Adrenal gland (tissue), 5 donors: ENCODE measurements around the gene GABPB2.

ENCODE experiments used
- POLR2A ChIP-seq, 2 donors: fragments of 450-650 bp; IDR thresholded peaks; one replicate each; pipeline ENCODE4 v1.6.1; 2017; ENCODE audit warnings: antibody characterized with exemption in 2 of 2, mild to moderate bottlenecking in 2 of 2, moderate library complexity in 1 of 2
- TF ChIP-seq, protein P1 (sequence below), 6 experiments: fragments of 450-650 bp in 4 of 6; fragments of 200-600 bp in 2 of 6; sonication (generic) in 1 of 6; IDR thresholded peaks; 1 replicate in 5 of 6; 2 replicates in 1 of 6; pipeline versions ENCODE4 v1.5.1 to v1.8.0; 2016 to 2021; ENCODE audit warnings: antibody characterized with exemption in 6 of 6, mild to moderate bottlenecking in 2 of 6, moderate library complexity in 1 of 6
- donor health status: DM: no; HTN: no; CAD: no.

DNA sequence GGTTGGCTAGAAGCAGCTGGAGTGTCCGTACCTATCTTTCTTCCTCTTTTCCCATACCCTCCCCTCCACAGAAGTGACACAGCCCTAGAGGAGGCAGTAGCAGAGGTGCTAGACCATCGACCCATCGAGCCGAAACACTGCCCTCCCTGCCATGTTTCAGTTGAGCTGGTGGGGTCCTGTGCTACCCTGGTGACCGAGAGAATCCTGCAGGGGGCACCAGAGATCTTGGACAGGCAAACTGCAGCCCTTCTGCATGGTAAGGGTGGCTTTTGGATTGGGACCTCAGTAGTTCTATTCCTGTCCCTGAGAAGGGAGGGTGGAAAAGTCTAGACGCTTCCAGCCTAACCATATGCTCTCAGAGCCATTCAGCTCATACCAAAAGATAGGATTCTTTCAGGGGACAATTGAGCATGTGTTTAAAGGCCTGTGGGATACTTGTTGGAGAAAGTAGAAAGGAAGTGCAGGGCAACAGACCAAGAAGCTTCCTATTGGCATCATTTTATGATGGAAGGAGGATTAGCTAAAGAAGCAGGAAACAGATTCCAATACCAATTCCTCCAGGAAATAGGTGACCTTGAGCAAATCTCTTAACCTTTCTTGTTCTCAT is 45.9 kb upstream of the GABPB2 start:
- TF ChIP-seq, protein P1, sequence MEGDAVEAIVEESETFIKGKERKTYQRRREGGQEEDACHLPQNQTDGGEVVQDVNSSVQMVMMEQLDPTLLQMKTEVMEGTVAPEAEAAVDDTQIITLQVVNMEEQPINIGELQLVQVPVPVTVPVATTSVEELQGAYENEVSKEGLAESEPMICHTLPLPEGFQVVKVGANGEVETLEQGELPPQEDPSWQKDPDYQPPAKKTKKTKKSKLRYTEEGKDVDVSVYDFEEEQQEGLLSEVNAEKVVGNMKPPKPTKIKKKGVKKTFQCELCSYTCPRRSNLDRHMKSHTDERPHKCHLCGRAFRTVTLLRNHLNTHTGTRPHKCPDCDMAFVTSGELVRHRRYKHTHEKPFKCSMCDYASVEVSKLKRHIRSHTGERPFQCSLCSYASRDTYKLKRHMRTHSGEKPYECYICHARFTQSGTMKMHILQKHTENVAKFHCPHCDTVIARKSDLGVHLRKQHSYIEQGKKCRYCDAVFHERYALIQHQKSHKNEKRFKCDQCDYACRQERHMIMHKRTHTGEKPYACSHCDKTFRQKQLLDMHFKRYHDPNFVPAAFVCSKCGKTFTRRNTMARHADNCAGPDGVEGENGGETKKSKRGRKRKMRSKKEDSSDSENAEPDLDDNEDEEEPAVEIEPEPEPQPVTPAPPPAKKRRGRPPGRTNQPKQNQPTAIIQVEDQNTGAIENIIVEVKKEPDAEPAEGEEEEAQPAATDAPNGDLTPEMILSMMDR (IDR thresholded peaks at IDR 0.05), result peak; percentile 61 to 85 (median 74)
- no peak for TF ChIP-seq POLR2A (IDR thresholded peaks at IDR 0.05)
